HL-60 (cell line): ENCODE measurements around the gene HECW1.

Source experiments
- DNase-seq, 2 experiments: peaks; one replicate each; pipeline ENCODE4 v3.0.0-alpha.2; 2010 to 2020; ENCODE audit warnings: low read depth in 1 of 2, low spot score in 1 of 2
- H3K27ac ChIP-seq: fragments of 250-450 bp; sonication (Bioruptor Pico); replicated peaks from 2 replicates; pipeline ENCODE4 v1.5.1; 2020; ENCODE audit warnings: mild to moderate bottlenecking, moderate library complexity
- H3K27me3 ChIP-seq: fragments of 250-450 bp; sonication (Bioruptor Pico); 2 replicates; pipeline ENCODE4 v1.5.1; 2021; ENCODE audit warnings: mild to moderate bottlenecking, moderate library complexity; ENCODE audit not compliant: insufficient read depth, poor library complexity, severe bottlenecking
- H3K4me3 ChIP-seq: replicated peaks from 2 replicates; pipeline ENCODE4 v1.5.1; 2011; ENCODE audit warnings: mild to moderate bottlenecking, control low read depth, low read length; ENCODE audit not compliant: insufficient read depth
- CTCF ChIP-seq: IDR thresholded peaks from one replicate; pipeline ENCODE4 v1.5.1; 2011; ENCODE audit warnings: low read length, control low read depth, inconsistent platforms; ENCODE audit not compliant: insufficient read depth
- GABPA ChIP-seq: IDR thresholded peaks from 2 replicates; pipeline ENCODE4 v1.6.1; 2012; ENCODE audit warnings: low read depth
- POLR2AphosphoS5 ChIP-seq: IDR thresholded peaks from 2 replicates; pipeline ENCODE4 v1.6.1; 2012; ENCODE audit warnings: low read depth
- REST ChIP-seq: IDR thresholded peaks from 2 replicates; pipeline ENCODE4 v1.6.1; 2012; ENCODE audit warnings: low read depth; ENCODE audit not compliant: insufficient replicate concordance
- SPI1 ChIP-seq: IDR thresholded peaks from 2 replicates; pipeline ENCODE4 v1.6.1; 2012; ENCODE audit warnings: low read depth, mild to moderate bottlenecking, borderline replicate concordance

The HECW1 gene

GRCh38 chr7:43099750-43100149 is 12.7 kb upstream of the HECW1 start:
- DNase-seq, result no peak
- no peak overlapping the region for H3K27ac ChIP-seq
- H3K4me3 ChIP-seq, result no peak overlapping the region
- H3K27me3 ChIP-seq, result no peaks in the 10 kb centered on the region
- TF ChIP-seq REST, result no peak
- TF ChIP-seq SPI1, result no peak

- TF ChIP-seq REST, result no peak
- no peak for TF ChIP-seq GABPA
- no peak for TF ChIP-seq POLR2AphosphoS5
- no peak for TF ChIP-seq SPI1
- no peak for TF ChIP-seq CTCF
- H3K27me3 ChIP-seq, result peaks cover 8% of the 10 kb centered on the region
- H3K4me3 ChIP-seq, result no peak overlapping the region
- no peak for DNase-seq
- no peak overlapping the region for H3K27ac ChIP-seq
These were observed 7.5 kb upstream of the HECW1 start for GRCh38 chr7:43104874-43105520.

GRCh38 chr7:43105521-43106120 is 6.8 kb upstream of the HECW1 start:
- no peak overlapping the region for H3K27ac ChIP-seq
- TF ChIP-seq GABPA (no peak), REST (no peak), CTCF (no peak), SPI1 (no peak), POLR2AphosphoS5 (no peak)
- peaks cover 8% of the 10 kb centered on the region for H3K27me3 ChIP-seq
- no peak overlapping the region for H3K4me3 ChIP-seq
- no peak for DNase-seq
